B cell (primary cell): ENCODE data around the gene PLEKHG4B. TPM values are rescaled to one million over a fixed set of nuclear protein-coding genes. Genes with fewer than 3 reads are reported as not detected.

Experiments
- ATAC-seq: fragments of 200-7000 bp; cut with Tn5 transposase; one replicate; pipeline ENCODE4 v1.10.0; 2021; ENCODE audit warnings: low read depth, mild to moderate bottlenecking, moderate number of reproducible peaks, moderate library complexity
- CTCF ChIA-PET: fragments of 350-600 bp; sonication (Branson Sonifier 250); formaldehyde crosslinking; loops from one replicate; lab custom pipeline; 2021; ENCODE audit warnings: antibody characterized with exemption, inconsistent platforms; lab: Charles Lee
- POLR2A ChIA-PET: fragments of 350-600 bp; sonication (Branson Sonifier 250); formaldehyde crosslinking; loops from one replicate; lab custom pipeline; 2021; ENCODE audit warnings: antibody characterized with exemption; lab: Charles Lee
- DNase-seq: peaks from one replicate; pipeline ENCODE4 v3.0.0; 2013
- H2AFZ ChIP-seq: 2 replicates; pipeline ENCODE4 v1.6.1; 2012; ENCODE audit warnings: mild to moderate bottlenecking, low read depth, low read length; ENCODE audit not compliant: insufficient read depth, poor library complexity, severe bottlenecking
- H3K27ac ChIP-seq, 2 donors: 1 replicate in 1 of 2; 2 replicates in 1 of 2; pipeline ENCODE4 v1.5.1; 2012 to 2013; ENCODE audit warnings: low read length in 2 of 2, mild to moderate bottlenecking in 2 of 2, moderate library complexity in 1 of 2
- H3K27me3 ChIP-seq, 4 experiments: fragments of 200-600 bp in 1 of 4; sonication (generic) in 1 of 4; replicated peaks in 1 of 4; 1 replicate in 2 of 4; 2 replicates in 2 of 4; pipeline versions ENCODE4 v1.6.1 to v1.7.0; 2013 to 2016; ENCODE audit warnings: low read length in 3 of 4, mild to moderate bottlenecking in 2 of 4, mixed read lengths in 1 of 4, moderate library complexity in 1 of 4; ENCODE audit not compliant: insufficient read depth in 4 of 4, control insufficient read depth in 3 of 4; ENCODE audit errors: control extremely low read depth in 1 of 4
- H3K36me3 ChIP-seq, 2 experiments: replicated peaks in 1 of 2; 1 replicate in 1 of 2; 2 replicates in 1 of 2; pipeline versions ENCODE4 v1.6.1 to v1.7.1; 2013; ENCODE audit warnings: low read length in 1 of 2; ENCODE audit not compliant: insufficient read depth in 2 of 2, control insufficient read depth in 1 of 2; ENCODE audit errors: control extremely low read depth in 1 of 2, extremely low read depth in 1 of 2
- H3K4me1 ChIP-seq, 2 donors: fragments of 200-600 bp in 1 of 2; sonication (generic) in 1 of 2; 1 replicate in 1 of 2; 2 replicates in 1 of 2; pipeline versions ENCODE4 v1.5.1 to v1.6.1; 2013 to 2017; ENCODE audit warnings: low read length in 2 of 2; ENCODE audit not compliant: control insufficient read depth in 2 of 2, insufficient read depth in 2 of 2
- H3K4me2 ChIP-seq: replicated peaks from 2 replicates; pipeline ENCODE3; 2012; ENCODE audit warnings: mild to moderate bottlenecking, low read depth, low read length; ENCODE audit not compliant: poor library complexity, severe bottlenecking
- H3K4me3 ChIP-seq, 5 experiments: fragments of 200-600 bp in 1 of 5; sonication (generic) in 1 of 5; 1 replicate in 3 of 5; 2 replicates in 2 of 5; pipeline versions ENCODE4 v1.5.1 to v1.7.0; 2011 to 2016; ENCODE audit warnings: low read length in 4 of 5, mild to moderate bottlenecking in 4 of 5, low read depth in 2 of 5, control low read depth in 1 of 5, moderate library complexity in 1 of 5; ENCODE audit not compliant: insufficient read depth in 1 of 5; ENCODE audit errors: control extremely low read depth in 1 of 5, extremely low read depth in 1 of 5
- H3K79me2 ChIP-seq: fragments of 200-600 bp; sonication (generic); one replicate; pipeline ENCODE4 v1.6.0; 2016; ENCODE audit warnings: low read length; ENCODE audit not compliant: control insufficient read depth, insufficient read depth
- H3K9ac ChIP-seq: fragments of 200-600 bp; sonication (generic); 2 replicates; pipeline ENCODE4 v1.6.1; 2017; ENCODE audit warnings: mild to moderate bottlenecking, low read length, moderate library complexity
- H3K9me3 ChIP-seq, 3 donors: one replicate each; pipeline versions ENCODE4 v1.6.1 to v1.7.1; 2013; ENCODE audit warnings: low read length in 2 of 3; ENCODE audit not compliant: control insufficient read depth in 2 of 3, insufficient read depth in 1 of 3; ENCODE audit errors: control extremely low read depth in 1 of 3
- H4K20me1 ChIP-seq: 2 replicates; pipeline ENCODE4 v1.6.0; 2012; ENCODE audit warnings: mild to moderate bottlenecking, low read length; ENCODE audit not compliant: insufficient read depth, control insufficient read depth, poor library complexity, severe bottlenecking
- H3K27ac Mint-ChIP-seq: one replicate; pipeline ENCODE4 v1.8.0; 2021; ENCODE audit warnings: mixed read lengths
- H3K27me3 Mint-ChIP-seq: one replicate; pipeline ENCODE4 v1.8.0; 2021; ENCODE audit warnings: mixed read lengths
- H3K4me1 Mint-ChIP-seq: one replicate; pipeline ENCODE4 v1.8.0; 2021; ENCODE audit warnings: mixed read lengths
- H3K4me3 Mint-ChIP-seq: one replicate; pipeline ENCODE4 v1.8.0; 2021; ENCODE audit warnings: mixed read lengths
- H3K9me3 Mint-ChIP-seq: one replicate; pipeline ENCODE4 v1.8.0; 2022; ENCODE audit warnings: mixed read lengths; ENCODE audit not compliant: insufficient read depth
- CTCF ChIP-seq: fragments of 200-600 bp; IDR thresholded peaks from one replicate; pipeline ENCODE4 v1.8.0; 2022; ENCODE audit warnings: antibody characterized with exemption, mild to moderate bottlenecking
- EZH2 ChIP-seq: IDR thresholded peaks from 2 replicates; pipeline ENCODE4 v1.6.1; 2012; ENCODE audit warnings: borderline replicate concordance, low read depth, mild to moderate bottlenecking, moderate library complexity, low read length; ENCODE audit not compliant: insufficient read depth, poor library complexity, severe bottlenecking
- WGBS: methylation state at CpG from one replicate; pipeline ENCODE4 v1.1.5; 2013; ENCODE audit warnings: missing lambda C conversion rate; ENCODE audit not compliant: insufficient coverage; 5-methylcytosine and 5-hydroxymethylcytosine counted together
- intact Hi-C: fragments of 100-400 bp; cut with micrococcal nuclease; formaldehyde crosslinking; loops from one replicate; pipeline ENCODE4 v1.10.0; 2022
- polyA plus RNA-seq: library from polyadenylated mRNA; depleted of rRNA; stranded (reverse); fragments of >200 nt; gene quantifications from 2 replicates; pipeline ENCODE4 v1.2.3, GENCODE V29; 2012
- total RNA-seq, 2 donors: library from RNA; stranded (reverse); fragments of 120-200 nt in 1 of 2; gene quantifications; 1 replicate in 1 of 2; 2 replicates in 1 of 2; pipeline versions ENCODE4 v1.2.3 to v1.2.4, GENCODE V29; 2013 to 2022

PLEKHG4B gene
- total and polyA plus RNA-seq, 2 donors (not counting 1 experiment from before 2014, with no cell fraction given): not detected

- DNase-seq (no peak), ATAC-seq (no peak)
- H3K27ac Mint-ChIP-seq: no peak overlapping the region
- TF ChIP-seq EZH2 (no peak), CTCF (no peak)
- H3K4me1 Mint-ChIP-seq: no peaks in the 10 kb centered on the region
- Histone ChIP-seq H3K27me3 (peaks cover 0 to 5% (median 0%) of the 10 kb centered on the region in 4 experiments), H3K9ac (no peak overlapping the region), H3K79me2 (no peaks in the 10 kb centered on the region), H3K9me3 (no peaks in the 10 kb centered on the region), H3K36me3 (no peaks in the 10 kb centered on the region), H3K4me3 (no peak overlapping the region), H4K20me1 (no peaks in the 10 kb centered on the region), H3K4me2 (no peak overlapping the region), H3K4me1 (no peaks in the 10 kb centered on the region), H3K27ac (no peak overlapping the region), H2AFZ (no peak overlapping the region)
- ChIA-PET POLR2A (no interaction called here), CTCF (no interaction called here)
- peaks cover 4% of the 10 kb centered on the region for H3K27me3 Mint-ChIP-seq
- WGBS: 96% methylated on average over 9 of the region's 12 CpGs
- no peaks in the 10 kb centered on the region for H3K9me3 Mint-ChIP-seq
- no peak overlapping the region for H3K4me3 Mint-ChIP-seq
- intact Hi-C loops: no loop called here
Measured at GRCh38 chr5:182126-182525, 90.2 kb downstream of the PLEKHG4B start.

- no peak for ATAC-seq
- 100% methylated on average over 1 of the region's 7 CpGs for WGBS
- TF ChIP-seq CTCF (no peak), EZH2 (no peak)
- H3K4me1 ChIP-seq: peaks cover 5 to 9% of the 10 kb centered on the region in 2 donors
- intact Hi-C loops: no loop called here
- H3K4me2 ChIP-seq: no peak overlapping the region
- H3K4me3 Mint-ChIP-seq: no peak overlapping the region
- H3K4me3 ChIP-seq: no peak overlapping the region
- ChIA-PET POLR2A (no interaction called here), CTCF (no interaction called here)
- no peaks in the 10 kb centered on the region for H4K20me1 ChIP-seq
- no peak overlapping the region for H2AFZ ChIP-seq
- H3K79me2 ChIP-seq: no peaks in the 10 kb centered on the region
- H3K36me3 ChIP-seq: no peaks in the 10 kb centered on the region
- H3K27me3 Mint-ChIP-seq: peaks cover 9% of the 10 kb centered on the region
- H3K27ac Mint-ChIP-seq: no peak overlapping the region
- peaks cover 8% of the 10 kb centered on the region for H3K4me1 Mint-ChIP-seq
- H3K9me3 Mint-ChIP-seq: no peaks in the 10 kb centered on the region
- no peaks in the 10 kb centered on the region for H3K9me3 ChIP-seq
- DNase-seq: no peak
- H3K27ac ChIP-seq: no peak overlapping the region
- H3K9ac ChIP-seq: no peak overlapping the region
- peaks cover 0 to 8% (median 2%) of the 10 kb centered on the region in 4 experiments for H3K27me3 ChIP-seq
Measured at GRCh38 chr5:184471-184870, 92.5 kb downstream of the PLEKHG4B start.
